ENCODE results near the gene LRRC4C.

LRRC4C gene

GRCh38 chr11:41459465-41460401 lies at the start of gene LRRC4C:
LRRC4C (minus strand) TSS chr11:41459652.
- no peak for DNase-seq

- no peak for DNase-seq
Observed at GRCh38 chr11:41508121-41508520, 48.7 kb upstream of the LRRC4C start.

GRCh38 chr11:41499429-41499828 lies 40.0 kb upstream of the LRRC4C start:
- no peak for DNase-seq

- no peak for DNase-seq
Observed at GRCh38 chr11:41498726-41499125, 39.3 kb upstream of the LRRC4C start.

- DNase-seq, result no peak
Observed at GRCh38 chr11:41497974-41498373, 38.5 kb upstream of the LRRC4C start.

GRCh38 chr11:41494716-41495115 lies 35.3 kb upstream of the LRRC4C start:
- DNase-seq, result no peak

GRCh38 chr11:41486424-41486823 lies 27.0 kb upstream of the LRRC4C start:
- DNase-seq, result no peak

- no peak for DNase-seq
Observed at GRCh38 chr11:41483956-41484355, 24.5 kb upstream of the LRRC4C start.

GRCh38 chr11:41479179-41479578 lies 19.7 kb upstream of the LRRC4C start:
- DNase-seq, result no peak

- peak; percentile 4 for DNase-seq
Observed at GRCh38 chr11:41461057-41461681, 1.7 kb upstream of the LRRC4C start.

GRCh38 chr11:41458641-41459040 lies 811 bp downstream of the LRRC4C start:
- no peak for DNase-seq

GRCh38 chr11:41458154-41458553 lies 1.3 kb downstream of the LRRC4C start:
- no peak for DNase-seq

GRCh38 chr11:41457216-41458014 lies 2.0 kb downstream of the LRRC4C start:
- DNase-seq, result no peak

- no peak for DNase-seq
Observed at GRCh38 chr11:41456269-41456668, 3.2 kb downstream of the LRRC4C start.

- no peak for DNase-seq
Observed at GRCh38 chr11:41451011-41451410, 8.4 kb downstream of the LRRC4C start.

GRCh38 chr11:41449483-41450050 lies 9.9 kb downstream of the LRRC4C start:
- no peak for DNase-seq

- no peak for DNase-seq
Observed at GRCh38 chr11:41446566-41446965, 12.9 kb downstream of the LRRC4C start.

GRCh38 chr11:41446107-41446506 lies 13.3 kb downstream of the LRRC4C start:
- no peak for DNase-seq

GRCh38 chr11:41437006-41437490 lies 22.4 kb downstream of the LRRC4C start:
- DNase-seq, result no peak

GRCh38 chr11:41435531-41435930 lies 23.9 kb downstream of the LRRC4C start:
- no peak for DNase-seq

GRCh38 chr11:41431784-41432183 lies 27.7 kb downstream of the LRRC4C start:
- DNase-seq, result no peak

- DNase-seq, result no peak
Observed at GRCh38 chr11:41419901-41420300, 39.6 kb downstream of the LRRC4C start.
